Natural killer cell (primary cell): Measurements from ENCODE around the gene CDCA3. TPM values are rescaled to one million over a fixed set of nuclear protein-coding genes. Genes with fewer than 3 reads are reported as not detected.
"Not testable (repeated sequence)": the region's sequence is repeated elsewhere in the genome, so short reads cannot be mapped to it uniquely, and the experiment has no call there.

Experiments
- ATAC-seq, 3 donors: fragments of 150-1000 bp in 2 of 3; fragments of 200-7000 bp in 1 of 3; cut with Tn5 transposase; 1 replicate in 1 of 3; 2 replicates in 2 of 3; pipeline ENCODE4 v1.10.0; 2021; ENCODE audit warnings: mild to moderate bottlenecking in 2 of 3, moderate library complexity in 2 of 3
- DNase-seq, 2 donors: peaks; one replicate each; pipeline versions ENCODE4 v3.0.0 to v3.0.0-alpha.2; 2013 to 2021; ENCODE audit warnings: mixed read lengths in 1 of 2
- H3K27ac ChIP-seq: one replicate; pipeline ENCODE4 v1.5.1; 2013; ENCODE audit warnings: mild to moderate bottlenecking, low read length
- H3K27me3 ChIP-seq: one replicate; pipeline ENCODE4 v1.6.1; 2013; ENCODE audit warnings: low read length; ENCODE audit not compliant: control insufficient read depth, insufficient read depth
- H3K36me3 ChIP-seq: one replicate; pipeline ENCODE4 v1.6.1; 2013; ENCODE audit warnings: low read length; ENCODE audit not compliant: control insufficient read depth, insufficient read depth
- H3K4me1 ChIP-seq: one replicate; pipeline ENCODE4 v1.6.1; 2013; ENCODE audit warnings: low read length; ENCODE audit not compliant: control insufficient read depth, insufficient read depth
- H3K4me3 ChIP-seq: one replicate; pipeline ENCODE4 v1.5.1; 2013; ENCODE audit warnings: low read length
- H3K9me3 ChIP-seq: one replicate; pipeline ENCODE4 v1.6.1; 2013; ENCODE audit warnings: low read length; ENCODE audit not compliant: control insufficient read depth, insufficient read depth
- H3K27ac Mint-ChIP-seq, 2 donors: one replicate each; pipeline ENCODE4 v1.8.0; 2022; ENCODE audit warnings: mild to moderate bottlenecking in 2 of 2, mixed read lengths in 2 of 2, moderate library complexity in 1 of 2
- H3K27me3 Mint-ChIP-seq, 2 donors: one replicate each; pipeline ENCODE4 v1.8.0; 2022; ENCODE audit warnings: low read depth in 2 of 2, mixed read lengths in 2 of 2
- H3K36me3 Mint-ChIP-seq: one replicate; pipeline ENCODE4 v1.8.0; 2022; ENCODE audit warnings: mixed read lengths
- H3K4me1 Mint-ChIP-seq, 2 donors: one replicate each; pipeline ENCODE4 v1.8.0; 2022; ENCODE audit warnings: mixed read lengths in 2 of 2
- H3K4me3 Mint-ChIP-seq: one replicate; pipeline ENCODE4 v1.8.0; 2022; ENCODE audit warnings: mild to moderate bottlenecking, moderate library complexity, mixed read lengths
- H3K9me3 Mint-ChIP-seq, 2 donors: one replicate each; pipeline ENCODE4 v1.8.0; 2022; ENCODE audit warnings: mixed read lengths in 2 of 2
- CTCF ChIP-seq: fragments of 200-600 bp; IDR thresholded peaks from one replicate; pipeline ENCODE4 v1.8.0; 2022; ENCODE audit warnings: antibody characterized with exemption
- WGBS: methylation state at CpG from one replicate; pipeline ENCODE4 v1.1.7; 2013; ENCODE audit warnings: missing lambda C conversion rate; ENCODE audit not compliant: insufficient coverage; 5-methylcytosine and 5-hydroxymethylcytosine counted together
- intact Hi-C: fragments of 100-400 bp; cut with micrococcal nuclease; formaldehyde crosslinking; loops from one replicate; pipeline ENCODE4 v1.14.2; 2022
- total RNA-seq, 4 donors: library from RNA; stranded (reverse); fragments of 120-200 nt in 1 of 4; gene quantifications; one replicate each; pipeline versions ENCODE4 v1.2.3 to v1.2.4, GENCODE V29; 2013 to 2022

Gene CDCA3
- total RNA-seq, 3 donors from 2014 or later (not counting 1 experiment from before 2014, with no cell fraction given), result 1.4 to 3.3 (median 1.4) TPM

GRCh38 chr12:6872073-6873048, 21.3 kb upstream of the CDCA3 start:
- Histone ChIP-seq H3K36me3 (peaks cover 19% of the 10 kb centered on the region), H3K9me3 (no peaks in the 10 kb centered on the region), H3K4me3 (peak overlapping the region; percentile 81), H3K27me3 (no peaks in the 10 kb centered on the region), H3K27ac (peak overlapping the region; percentile 63), H3K4me1 (peaks cover 54% of the 10 kb centered on the region)
- H3K4me3 Mint-ChIP-seq, result peak overlapping the region; percentile 93
- TF ChIP-seq CTCF, result peak; percentile 93
- H3K9me3 Mint-ChIP-seq, result no peaks in the 10 kb centered on the region
- H3K27ac Mint-ChIP-seq, result peak overlapping the region; percentile 87 to 94
- H3K4me1 Mint-ChIP-seq, result peaks cover 44 to 61% of the 10 kb centered on the region in 2 donors
- DNase-seq (peak; percentile 89 to 93), ATAC-seq (peak; percentile 47 to 65 (median 48))
- H3K27me3 Mint-ChIP-seq, result no peaks in the 10 kb centered on the region
- intact Hi-C loops, result loop anchor here (1.0 to 2.0 kb wide), 8 partner anchors 19 to 146 kb away; partner anchors contain the start of genes EMG1, ENO2, LPCAT3 and LRRC23
- 3% methylated on average over 40 of the region's 40 CpGs for WGBS
- no peaks in the 10 kb centered on the region for H3K36me3 Mint-ChIP-seq

GRCh38 chr12:6871052-6871957, 20.2 kb upstream of the CDCA3 start:
- peak in 1 of 2 donors; percentile 49 for DNase-seq
- no peak for TF ChIP-seq CTCF
- intact Hi-C loops, result no loop called here

GRCh38 chr12:6870304-6870703, 19.2 kb upstream of the CDCA3 start:
- H3K4me1 Mint-ChIP-seq, result peaks cover 44 to 64% of the 10 kb centered on the region in 2 donors
- H3K27me3 Mint-ChIP-seq, H3K27ac ChIP-seq, H3K9me3 Mint-ChIP-seq, intact Hi-C loops, H3K9me3 ChIP-seq, DNase-seq, H3K4me3 ChIP-seq, H3K36me3 Mint-ChIP-seq, ATAC-seq, H3K27me3 ChIP-seq: not testable (repeated sequence)
- peak overlapping the region in 1 of 2 donors; percentile 87 for H3K27ac Mint-ChIP-seq
- H3K4me3 Mint-ChIP-seq, result peak overlapping the region; percentile 52
- Histone ChIP-seq H3K36me3 (peaks cover 19% of the 10 kb centered on the region), H3K4me1 (peaks cover 62% of the 10 kb centered on the region)
- no CpG with 5 or more reads among the region's 4 CpGs for WGBS

More at GRCh38 chr12:6871052-6871957, 20.2 kb upstream of the CDCA3 start:
- Histone ChIP-seq H3K27ac (peak overlapping the region; percentile 4), H3K4me3 (no peak overlapping the region), H3K36me3 (peaks cover 19% of the 10 kb centered on the region), H3K9me3 (no peaks in the 10 kb centered on the region), H3K27me3 (no peaks in the 10 kb centered on the region), H3K4me1 (peaks cover 62% of the 10 kb centered on the region)
- H3K27me3 Mint-ChIP-seq, result no peaks in the 10 kb centered on the region
- 75% methylated on average over 11 of the region's 12 CpGs for WGBS
- peak overlapping the region; percentile 87 to 94 for H3K27ac Mint-ChIP-seq
- H3K9me3 Mint-ChIP-seq, result no peaks in the 10 kb centered on the region
- peaks cover 44 to 64% of the 10 kb centered on the region in 2 donors for H3K4me1 Mint-ChIP-seq
- H3K4me3 Mint-ChIP-seq, result peak overlapping the region; percentile 93
- no peaks in the 10 kb centered on the region for H3K36me3 Mint-ChIP-seq
- ATAC-seq, result no peak
